Activated naive CD4-positive, alpha-beta T cell treated with anti-CD3 and anti-CD28 coated beads, Interleukin-2, amount 50 U/mL, for 72 hours (primary cell): ENCODE data around the gene RB1. TPM values are rescaled to one million over a fixed set of nuclear protein-coding genes. Genes with fewer than 3 reads are reported as not detected.

ENCODE experiments used
- ATAC-seq, 2 donors: fragments of 150-1000 bp; cut with Tn5 transposase; 2 replicates each; pipeline ENCODE4 v1.10.0; 2021; ENCODE audit warnings: mild to moderate bottlenecking in 2 of 2, moderate library complexity in 2 of 2
- DNase-seq, 2 donors: peaks; one replicate each; pipeline ENCODE4 v3.0.0; 2021 to 2022; ENCODE audit warnings: low spot score in 2 of 2
- H3K27ac Mint-ChIP-seq, 2 donors: one replicate each; pipeline ENCODE4 v1.8.0; 2022; ENCODE audit warnings: mild to moderate bottlenecking in 2 of 2, mixed read lengths in 2 of 2
- H3K36me3 Mint-ChIP-seq, 2 donors: one replicate each; pipeline ENCODE4 v1.8.0; 2022; ENCODE audit warnings: mixed read lengths in 2 of 2
- H3K9me3 Mint-ChIP-seq, 2 donors: one replicate each; pipeline ENCODE4 v1.8.0; 2022; ENCODE audit warnings: mixed read lengths in 2 of 2
- total RNA-seq, 2 donors: library from RNA; stranded (reverse); gene quantifications; one replicate each; pipeline ENCODE4 v1.2.3, GENCODE V29; 2022

Gene RB1
- 10 to 100 TPM; 30.3 to 33.8 TPM for total RNA-seq

GRCh38 chr13:48303359-48304142, at the start of gene RB1:
TSS of gene RB1 (plus strand) at chr13:48303751. CDS start at chr13:48303913, 162 bp downstream.
- Mint-ChIP-seq H3K36me3 (peaks cover 16 to 21% of the 10 kb centered on the region in 2 donors), H3K27ac (peak within 1 kb of the TSS; percentile 98 to 99), H3K9me3 (no peaks in the 10 kb centered on the region)
- DNase-seq = peak; percentile 89 to 91
- ATAC-seq = peak; percentile 89

DNA sequence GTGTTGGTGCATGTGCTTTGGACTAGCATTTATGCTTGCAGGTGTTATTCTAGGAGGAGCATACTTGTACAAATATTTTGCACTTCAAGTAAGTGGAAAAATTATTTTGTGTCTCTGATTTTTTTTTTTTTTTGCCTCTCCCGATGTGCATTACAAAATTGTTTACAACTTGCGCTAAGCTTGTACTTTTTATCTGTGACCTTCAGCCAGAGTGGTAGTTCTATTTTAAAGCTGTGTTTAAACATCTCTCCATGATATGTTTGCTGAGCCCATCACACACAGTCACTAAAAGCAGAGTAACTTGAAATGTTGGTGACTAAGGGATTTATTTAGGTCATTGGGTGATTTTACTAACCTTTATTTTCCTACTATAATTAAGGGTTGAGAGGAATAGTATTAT, 49.7 kb upstream of the RB1 start:
- no peak for DNase-seq
- Mint-ChIP-seq H3K36me3 (peaks cover 9 to 37% of the 10 kb centered on the region in 2 donors), H3K27ac (no peak overlapping the region), H3K9me3 (no peaks in the 10 kb centered on the region)
- ATAC-seq = no peak

DNA sequence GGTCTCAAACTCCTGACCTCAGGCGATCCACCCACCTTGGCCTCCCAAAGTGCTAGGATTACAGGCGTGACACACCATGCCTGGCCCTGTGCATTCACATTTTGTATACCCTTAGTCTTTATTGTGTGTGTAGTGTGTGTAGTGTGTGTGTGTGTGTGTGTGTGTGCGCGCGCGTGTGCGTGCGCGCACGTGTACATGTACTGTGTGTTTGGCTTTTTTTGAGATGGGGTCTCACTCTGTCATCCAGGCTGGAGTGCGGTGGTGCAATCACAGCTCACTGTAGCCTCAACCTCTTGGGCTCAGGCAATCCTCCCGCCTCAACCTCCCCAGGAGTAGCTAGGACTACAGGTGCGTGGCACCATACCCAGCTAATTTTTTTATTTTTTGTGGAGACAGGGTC, 48.5 kb upstream of the RB1 start:
- Mint-ChIP-seq H3K27ac (no peak overlapping the region), H3K9me3 (no peaks in the 10 kb centered on the region), H3K36me3 (peaks cover 13 to 49% of the 10 kb centered on the region in 2 donors)
- ATAC-seq (no peak), DNase-seq (no peak)

GRCh38 chr13:48255954-48256353, 47.6 kb upstream of the RB1 start:
- peak; percentile 41 for ATAC-seq
- H3K9me3 Mint-ChIP-seq = no peaks in the 10 kb centered on the region
- peaks cover 18 to 55% of the 10 kb centered on the region in 2 donors for H3K36me3 Mint-ChIP-seq
- H3K27ac Mint-ChIP-seq = peak overlapping the region in 1 of 2 donors; percentile 3
- DNase-seq = no peak

- ATAC-seq = no peak
- peaks cover 24 to 59% of the 10 kb centered on the region in 2 donors for H3K36me3 Mint-ChIP-seq
Observed at GRCh38 chr13:48258002-48258401, 45.5 kb upstream of the RB1 start.

GRCh38 chr13:48258430-48258829, 45.1 kb upstream of the RB1 start:
- ATAC-seq = no peak
- no peaks in the 10 kb centered on the region for H3K9me3 Mint-ChIP-seq
- peaks cover 24 to 63% of the 10 kb centered on the region in 2 donors for H3K36me3 Mint-ChIP-seq
- H3K27ac Mint-ChIP-seq = no peak overlapping the region
- DNase-seq = no peak

More at GRCh38 chr13:48258002-48258401, 45.5 kb upstream of the RB1 start:
- Mint-ChIP-seq H3K27ac (no peak overlapping the region), H3K9me3 (no peaks in the 10 kb centered on the region)
- DNase-seq = no peak

- Mint-ChIP-seq H3K27ac (no peak overlapping the region), H3K36me3 (peaks cover 25 to 56% of the 10 kb centered on the region in 2 donors), H3K9me3 (no peaks in the 10 kb centered on the region)
- no peak for ATAC-seq
- DNase-seq = no peak
Observed at GRCh38 chr13:48260970-48261369, 42.6 kb upstream of the RB1 start.

GRCh38 chr13:48263196-48263595, 40.4 kb upstream of the RB1 start:
- Mint-ChIP-seq H3K27ac (no peak overlapping the region), H3K9me3 (no peaks in the 10 kb centered on the region), H3K36me3 (peaks cover 21 to 46% of the 10 kb centered on the region in 2 donors)
- DNase-seq = no peak
- ATAC-seq = peak in 1 of 2 donors; percentile 9

DNA sequence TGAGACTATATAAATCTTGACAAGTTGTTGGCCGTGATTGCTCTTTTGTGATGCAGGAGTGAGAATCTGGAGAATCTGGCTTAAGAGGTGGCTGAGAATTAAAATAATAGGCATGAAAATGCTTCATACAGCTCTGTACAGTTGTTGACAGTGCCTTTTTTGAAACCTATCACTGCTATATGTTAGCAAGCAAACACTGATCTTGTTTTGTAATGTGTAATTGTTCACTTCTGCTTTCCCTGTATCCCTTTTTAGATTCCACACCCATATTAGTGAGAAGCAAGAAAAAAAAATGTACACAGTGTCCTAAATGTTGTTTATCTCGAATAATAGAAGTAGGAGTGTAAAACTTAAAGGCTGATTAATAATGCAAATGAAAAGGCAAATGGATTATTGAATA, 39.5 kb upstream of the RB1 start:
- peak overlapping the region in 1 of 2 donors; percentile 48 for H3K27ac Mint-ChIP-seq
- DNase-seq (no peak), ATAC-seq (no peak)
- peaks cover 21 to 46% of the 10 kb centered on the region in 2 donors for H3K36me3 Mint-ChIP-seq
- peaks cover 0 to 1% of the 10 kb centered on the region in 2 donors for H3K9me3 Mint-ChIP-seq

DNA sequence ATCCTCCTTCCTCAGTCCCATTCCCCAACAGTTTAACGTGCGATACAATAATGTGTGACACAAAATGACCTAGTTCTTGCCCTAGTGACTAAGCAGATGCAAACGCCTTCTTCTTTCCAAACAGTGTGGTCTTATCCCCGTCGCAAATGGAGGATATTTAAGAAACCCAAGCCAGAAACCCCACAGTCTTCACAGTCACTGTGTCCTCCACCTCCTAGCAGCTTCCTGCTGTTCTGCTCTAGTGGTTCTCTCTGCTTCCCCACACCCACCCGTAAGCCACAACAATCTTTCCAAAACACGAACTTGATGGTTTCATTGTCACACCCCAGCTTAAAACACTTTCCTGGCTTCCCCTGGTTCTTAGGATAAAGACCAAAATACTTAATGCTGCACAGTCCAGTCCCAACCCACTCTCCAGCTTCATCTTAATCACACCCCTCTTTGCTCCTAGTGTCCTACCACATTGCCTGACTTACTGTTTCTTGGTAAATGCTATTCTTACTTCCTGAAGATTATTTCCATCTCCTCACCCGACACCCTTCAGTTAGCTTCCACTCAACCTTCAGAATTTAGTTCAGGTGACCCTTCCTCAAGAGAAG, 38.2 kb upstream of the RB1 start:
- peaks cover 0 to 7% of the 10 kb centered on the region in 2 donors for H3K9me3 Mint-ChIP-seq
- DNase-seq (peak in 1 of 2 donors; percentile 18), ATAC-seq (peak; percentile 77 to 81)
- H3K27ac Mint-ChIP-seq = peak overlapping the region; percentile 7 to 46
- peaks cover 16 to 40% of the 10 kb centered on the region in 2 donors for H3K36me3 Mint-ChIP-seq

DNA sequence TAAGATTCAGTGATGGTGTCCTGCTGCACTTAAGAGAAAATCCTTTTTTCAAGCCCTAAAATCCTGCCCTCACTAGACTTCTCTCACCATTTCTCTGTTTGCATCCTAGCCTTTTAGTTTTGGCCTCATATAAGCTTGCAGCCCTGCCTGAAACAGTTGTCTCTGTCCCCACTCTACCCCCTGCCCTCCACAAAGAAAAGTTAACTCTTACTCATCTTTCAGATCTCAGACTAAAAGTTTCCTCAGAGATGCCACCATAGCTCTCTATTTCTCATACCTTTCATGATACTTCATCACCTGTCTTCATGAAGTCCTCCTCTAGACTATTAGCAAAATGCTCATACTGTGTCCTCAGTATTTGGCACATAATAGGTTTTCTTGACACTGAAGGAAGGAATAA, 37.4 kb upstream of the RB1 start:
- Mint-ChIP-seq H3K36me3 (peaks cover 12 to 35% of the 10 kb centered on the region in 2 donors), H3K27ac (peak overlapping the region in 1 of 2 donors; percentile 46), H3K9me3 (peaks cover 0 to 7% of the 10 kb centered on the region in 2 donors)
- peak; percentile 67 to 88 for ATAC-seq
- no peak for DNase-seq

- H3K36me3 Mint-ChIP-seq = peaks cover 12 to 35% of the 10 kb centered on the region in 2 donors
- no peak overlapping the region for H3K27ac Mint-ChIP-seq
Observed at GRCh38 chr13:48266701-48267639, 36.6 kb upstream of the RB1 start.

DNA sequence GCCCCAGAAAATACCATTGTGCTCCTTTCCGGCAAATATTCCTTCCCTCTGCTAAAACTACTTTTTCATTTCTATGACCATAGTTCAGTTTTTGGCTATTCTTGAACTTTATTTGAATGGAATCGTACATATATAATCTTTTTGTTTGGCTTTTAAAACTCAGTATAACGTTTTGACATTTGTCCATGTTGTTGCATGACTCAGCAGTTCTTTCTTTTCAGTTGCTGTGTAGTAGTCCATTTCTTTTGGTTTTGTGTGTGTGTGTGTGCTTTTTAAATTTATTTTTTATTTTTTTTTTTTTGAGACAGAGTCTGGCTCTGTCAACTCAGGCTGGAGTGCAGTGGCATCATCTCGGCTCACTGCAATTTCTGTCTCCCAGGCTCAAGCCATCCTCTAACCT, 35.5 kb upstream of the RB1 start:
- H3K36me3 Mint-ChIP-seq = peaks cover 6 to 25% of the 10 kb centered on the region in 2 donors
- no peak for ATAC-seq
- no peak for DNase-seq

More at GRCh38 chr13:48266701-48267639, 36.6 kb upstream of the RB1 start:
- ATAC-seq = no peak
- no peak for DNase-seq
- peaks cover 0 to 7% of the 10 kb centered on the region in 2 donors for H3K9me3 Mint-ChIP-seq

DNA sequence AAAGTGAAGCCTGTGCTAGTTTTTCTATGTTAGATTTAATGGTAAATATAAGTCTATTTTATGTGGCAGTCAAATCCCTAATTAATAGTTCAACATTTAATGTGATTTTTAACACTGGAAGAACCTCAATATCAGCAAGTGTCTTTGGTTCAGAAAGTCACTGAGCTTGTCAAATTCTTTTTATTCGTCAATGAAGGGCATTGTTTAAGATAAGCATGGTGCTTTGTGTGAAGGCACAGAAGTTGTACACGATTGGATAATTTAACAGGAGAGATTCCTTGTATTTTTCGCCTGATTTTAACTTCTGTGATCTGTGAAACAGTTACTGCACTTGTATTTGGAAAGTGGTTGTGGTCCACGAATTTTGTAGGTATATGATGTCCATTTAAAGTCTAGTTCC, 30.2 kb upstream of the RB1 start:
- ATAC-seq = no peak
- DNase-seq = no peak
- peaks cover 0 to 10% of the 10 kb centered on the region in 2 donors for H3K9me3 Mint-ChIP-seq
- no peak overlapping the region for H3K27ac Mint-ChIP-seq
- peaks cover 0 to 13% of the 10 kb centered on the region in 2 donors for H3K36me3 Mint-ChIP-seq

More for the DNA sequence above, 35.5 kb upstream of the RB1 start:
- Mint-ChIP-seq H3K9me3 (peaks cover 0 to 7% of the 10 kb centered on the region in 2 donors), H3K27ac (no peak overlapping the region)

DNA sequence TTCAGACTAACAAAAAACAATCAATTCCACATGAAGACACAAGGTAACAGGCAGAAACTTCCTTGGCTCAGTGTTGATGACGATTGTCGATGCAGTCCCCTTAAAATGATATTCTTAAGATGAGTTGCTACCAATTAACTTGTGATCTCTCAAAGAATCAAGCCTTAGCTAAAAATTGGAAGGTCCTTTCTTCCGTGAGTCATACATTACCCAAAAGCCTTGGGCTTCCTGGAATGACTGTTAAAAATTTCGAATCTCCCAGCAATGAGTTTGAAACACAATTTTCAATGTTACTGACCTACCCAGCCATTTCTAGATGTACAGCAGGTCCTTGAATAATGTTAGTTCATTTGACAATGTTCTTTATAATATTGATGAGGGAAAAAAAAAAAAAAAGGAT, 28.0 kb upstream of the RB1 start:
- Mint-ChIP-seq H3K36me3 (no peaks in the 10 kb centered on the region), H3K9me3 (peaks cover 0 to 3% of the 10 kb centered on the region in 2 donors), H3K27ac (no peak overlapping the region)
- DNase-seq = no peak
- ATAC-seq = peak; percentile 53 to 60

DNA sequence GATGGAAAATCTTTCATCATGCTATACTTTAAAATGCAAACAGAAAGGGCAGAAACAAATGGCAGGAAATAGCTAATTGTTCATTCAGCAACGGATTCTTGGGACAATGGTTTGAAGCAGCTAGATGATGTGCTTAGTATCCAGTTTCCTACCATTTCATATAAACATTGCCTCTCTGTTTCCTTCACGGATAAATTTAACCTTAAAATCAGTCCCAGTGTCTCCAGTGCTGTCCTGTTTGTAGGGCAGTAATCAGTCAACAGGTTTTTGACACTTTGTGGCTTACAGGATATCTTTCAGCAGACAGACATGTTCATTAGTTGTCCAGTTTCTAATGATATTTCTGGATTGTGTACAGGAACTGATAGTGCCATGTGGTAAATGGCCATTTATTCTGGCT, 24.7 kb upstream of the RB1 start:
- Mint-ChIP-seq H3K27ac (no peak overlapping the region), H3K9me3 (peaks cover 0 to 3% of the 10 kb centered on the region in 2 donors), H3K36me3 (no peaks in the 10 kb centered on the region)
- ATAC-seq (no peak), DNase-seq (no peak)
